GF-D8 (cell line): ENCODE measurements around the gene EMD.
"Not testable (repeated sequence)": the region's sequence is repeated elsewhere in the genome, so short reads cannot be mapped to it uniquely, and the experiment has no call there.

Source experiments
- DNase-seq: peaks from one replicate; lab custom pipeline; 2025; lab: John Stamatoyannopoulos, UW

EMD gene

GRCh38 chrX:154371017-154371788 lies 7.9 kb upstream of the EMD start:
- DNase-seq: peak; percentile 69

GRCh38 chrX:154371789-154372300 lies 7.2 kb upstream of the EMD start:
- no peak for DNase-seq

DNA sequence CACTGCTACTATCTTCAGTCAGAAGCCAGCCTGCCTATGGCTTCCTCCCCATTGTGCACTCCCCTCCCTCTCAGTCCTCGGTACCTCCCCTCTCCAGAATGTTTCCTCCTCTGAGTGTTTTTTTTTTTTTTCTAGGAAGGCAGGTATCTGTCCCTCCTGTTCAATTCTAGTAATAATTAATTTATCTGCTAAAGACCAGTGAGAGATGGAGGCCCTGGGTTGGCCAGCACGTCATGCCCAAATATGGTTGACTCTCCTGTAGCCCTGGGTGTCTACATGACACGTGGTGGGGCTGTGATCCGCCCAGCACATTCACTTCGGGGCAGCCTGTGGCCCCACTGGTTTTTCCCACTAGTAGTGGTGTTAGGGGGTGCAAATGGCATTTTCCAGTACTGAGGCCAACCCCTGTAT lies 6.5 kb upstream of the EMD start:
- DNase-seq: no peak

GRCh38 chrX:154373340-154374306 lies 5.5 kb upstream of the EMD start:
- no peak for DNase-seq

DNA sequence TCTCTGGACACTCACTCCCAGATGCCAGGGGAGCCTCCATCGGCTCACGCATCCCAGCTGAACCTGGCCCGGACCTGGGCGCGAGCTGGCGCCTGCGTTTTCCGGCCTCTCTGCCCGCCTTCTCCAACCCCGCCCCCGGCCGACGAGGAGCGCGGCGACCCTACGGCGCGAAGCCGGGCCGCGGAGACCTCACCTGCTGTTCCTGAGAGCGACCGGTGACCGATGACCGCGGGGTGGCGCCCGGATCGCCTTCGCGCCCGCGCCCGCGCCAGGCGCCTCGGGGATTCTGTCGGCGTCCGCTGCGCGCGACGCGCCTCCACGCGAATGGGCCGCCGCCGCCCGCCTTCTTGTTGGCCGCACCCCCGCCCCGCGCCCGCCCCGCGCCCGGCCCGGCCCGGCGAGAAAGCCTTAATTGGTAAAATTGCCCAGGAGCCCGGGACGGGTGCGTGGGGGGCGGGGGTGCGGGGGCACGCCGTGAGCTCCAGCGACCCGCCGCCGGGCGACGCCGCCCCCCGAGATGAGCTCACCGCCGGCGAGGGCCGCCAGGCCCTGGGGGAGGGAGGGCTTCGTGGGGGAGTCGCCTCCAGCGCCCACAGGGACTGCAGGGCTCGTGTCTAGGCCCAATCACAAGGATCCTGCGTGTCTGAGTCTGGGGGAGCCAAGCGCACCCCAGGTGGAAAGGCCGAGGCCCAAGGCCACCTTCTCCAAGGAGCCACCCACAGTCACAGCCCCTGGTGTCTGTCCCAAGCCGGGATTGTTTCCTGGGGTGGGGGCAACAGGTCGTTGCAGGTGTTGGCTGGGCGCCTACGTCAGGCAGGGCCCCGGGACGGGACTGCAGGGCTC lies 4.6 kb upstream of the EMD start, which contains the start of gene FLNA:
TSS of gene FLNA (minus strand) at position 322 of the 843 bp plus-strand sequence. CDS start 3,389 bp downstream, outside the sequence.
- no peak for DNase-seq

- no peak for DNase-seq
Measured at GRCh38 chrX:154375156-154375504, 4.0 kb upstream of the EMD start.

DNA sequence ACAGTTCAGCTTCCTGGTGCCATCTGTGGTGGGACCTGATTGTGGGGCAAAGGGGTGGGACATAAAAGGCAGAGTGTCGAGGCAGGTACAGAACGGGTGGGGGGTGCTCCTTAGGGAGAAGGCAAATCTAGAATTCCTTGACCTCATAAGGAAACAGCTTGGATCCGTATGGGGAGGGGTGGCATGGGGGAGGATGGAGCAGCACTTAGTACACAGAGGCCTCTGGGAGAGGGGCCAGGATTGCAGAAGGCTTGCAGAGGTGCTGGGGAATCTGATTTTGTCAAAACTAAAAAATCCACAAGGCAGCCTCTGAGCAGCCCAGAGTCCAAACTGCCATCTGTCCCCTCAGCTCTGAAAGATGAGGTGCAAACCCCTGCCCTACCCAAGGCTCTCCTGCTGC lies 2.3 kb upstream of the EMD start:
- DNase-seq: no peak

- DNase-seq: peak; percentile 35
Measured at GRCh38 chrX:154378059-154378798, 866 bp upstream of the EMD start.

DNA sequence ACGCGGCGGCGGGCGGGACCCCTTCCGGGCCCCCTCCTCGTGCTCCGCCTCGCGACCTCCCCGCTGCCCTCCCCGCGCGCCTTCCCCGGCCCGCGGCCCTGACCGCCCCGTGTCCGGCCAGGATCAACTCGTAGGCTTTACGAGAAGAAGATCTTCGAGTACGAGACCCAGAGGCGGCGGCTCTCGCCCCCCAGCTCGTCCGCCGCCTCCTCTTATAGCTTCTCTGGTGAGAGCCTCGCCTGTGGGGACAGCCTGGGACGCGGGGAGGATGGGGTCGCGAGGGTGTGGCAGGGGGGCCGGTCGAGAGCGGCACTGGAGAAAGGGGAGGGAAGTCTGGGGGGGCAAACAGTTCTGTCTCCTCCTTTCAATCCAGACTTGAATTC lies 465 bp downstream of the EMD start:
- DNase-seq: no peak

DNA sequence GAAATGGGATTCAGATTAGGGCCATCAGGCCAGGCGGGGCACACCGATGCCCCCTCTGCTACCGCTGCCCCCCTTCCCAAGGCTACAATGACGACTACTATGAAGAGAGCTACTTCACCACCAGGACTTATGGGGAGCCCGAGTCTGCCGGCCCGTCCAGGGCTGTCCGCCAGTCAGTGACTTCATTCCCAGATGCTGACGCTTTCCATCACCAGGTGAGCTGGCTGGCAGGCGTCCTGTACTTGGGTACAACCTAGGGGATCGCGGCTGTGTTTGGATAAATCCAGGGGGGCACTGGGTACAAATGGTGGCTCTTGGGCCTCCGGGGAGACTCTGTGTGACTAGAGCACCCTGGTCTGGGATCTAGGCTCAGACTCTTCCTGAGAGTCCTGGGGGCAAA lies 1.1 kb downstream of the EMD start:
- DNase-seq: no peak

DNA sequence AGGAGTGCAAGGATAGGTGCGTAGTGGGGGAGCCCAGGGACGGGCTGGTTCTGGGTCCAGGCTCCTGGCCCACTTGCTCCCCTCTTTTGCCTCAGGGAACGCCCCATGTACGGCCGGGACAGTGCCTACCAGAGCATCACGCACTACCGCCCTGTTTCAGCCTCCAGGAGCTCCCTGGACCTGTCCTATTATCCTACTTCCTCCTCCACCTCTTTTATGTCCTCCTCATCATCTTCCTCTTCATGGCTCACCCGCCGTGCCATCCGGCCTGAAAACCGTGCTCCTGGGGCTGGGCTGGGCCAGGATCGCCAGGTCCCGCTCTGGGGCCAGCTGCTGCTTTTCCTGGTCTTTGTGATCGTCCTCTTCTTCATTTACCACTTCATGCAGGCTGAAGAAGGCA lies 1.7 kb downstream of the EMD start:
- no peak for DNase-seq

GRCh38 chrX:154381271-154381670 lies 2.2 kb downstream of the EMD start:
- no peak for DNase-seq

DNA sequence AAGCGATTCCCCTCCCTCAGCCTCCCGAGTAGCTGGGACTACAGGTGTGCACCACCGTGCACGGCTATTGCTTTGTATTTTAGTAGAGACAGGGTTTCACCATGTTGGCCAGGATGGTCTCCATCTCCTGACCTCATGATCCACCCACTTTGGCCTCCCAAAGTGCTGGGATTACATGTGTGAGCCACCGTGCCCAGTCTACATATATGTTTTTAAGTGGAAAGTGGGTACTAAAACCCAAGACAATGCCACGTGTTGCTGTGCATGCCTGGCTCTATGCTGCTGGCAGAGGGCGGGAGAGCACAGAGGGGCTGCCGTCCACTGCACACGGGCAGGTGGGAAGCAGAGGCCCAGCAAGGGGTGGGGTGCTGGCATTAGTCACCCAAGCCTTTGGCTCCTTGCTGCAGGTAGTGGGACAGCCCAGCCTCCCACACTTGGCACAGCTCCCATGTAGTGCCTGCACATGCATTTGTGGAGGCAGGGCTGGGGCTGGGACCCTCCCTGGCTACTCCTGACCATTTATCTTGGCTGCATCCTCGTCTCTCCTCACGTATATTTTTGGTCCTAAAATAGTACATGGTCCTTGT lies 3.5 kb downstream of the EMD start:
- DNase-seq: no peak

- DNase-seq: no peak
Measured at GRCh38 chrX:154383359-154384283, 4.5 kb downstream of the EMD start.

DNA sequence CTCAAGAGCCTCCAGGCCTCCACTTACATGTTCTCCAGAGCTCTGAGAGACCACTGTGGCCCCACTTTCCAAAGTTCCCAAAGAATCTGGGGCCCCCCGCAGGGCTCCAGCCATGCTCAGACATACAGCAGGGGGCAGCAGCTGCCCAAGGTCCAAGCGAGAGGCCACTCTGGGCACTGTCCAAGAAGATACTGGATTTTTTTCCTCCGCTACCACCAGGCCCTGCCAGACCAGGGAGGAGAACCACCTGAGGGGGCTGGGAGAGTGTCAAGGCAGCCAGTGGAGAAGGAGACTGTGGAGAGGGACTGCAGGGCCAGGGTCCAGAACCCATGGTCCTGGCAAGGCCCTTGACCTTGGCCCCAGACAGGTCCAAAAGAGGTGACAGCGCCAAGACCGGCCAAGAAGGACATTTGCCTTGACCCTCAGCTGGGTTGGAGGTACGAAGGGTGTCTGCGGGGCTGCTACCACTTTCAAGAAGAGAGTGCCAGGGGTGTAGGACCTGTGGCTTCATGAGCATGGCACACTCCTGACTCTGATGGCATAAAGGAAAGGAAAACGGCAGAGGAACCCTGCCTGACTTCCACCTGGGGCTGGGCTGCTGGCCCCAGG lies 5.3 kb downstream of the EMD start:
- DNase-seq: no peak

GRCh38 chrX:154388094-154388493 lies 9.0 kb downstream of the EMD start:
- not testable (repeated sequence) for DNase-seq

GRCh38 chrX:154388649-154389048 lies 9.6 kb downstream of the EMD start:
- not testable (repeated sequence) for DNase-seq

DNA sequence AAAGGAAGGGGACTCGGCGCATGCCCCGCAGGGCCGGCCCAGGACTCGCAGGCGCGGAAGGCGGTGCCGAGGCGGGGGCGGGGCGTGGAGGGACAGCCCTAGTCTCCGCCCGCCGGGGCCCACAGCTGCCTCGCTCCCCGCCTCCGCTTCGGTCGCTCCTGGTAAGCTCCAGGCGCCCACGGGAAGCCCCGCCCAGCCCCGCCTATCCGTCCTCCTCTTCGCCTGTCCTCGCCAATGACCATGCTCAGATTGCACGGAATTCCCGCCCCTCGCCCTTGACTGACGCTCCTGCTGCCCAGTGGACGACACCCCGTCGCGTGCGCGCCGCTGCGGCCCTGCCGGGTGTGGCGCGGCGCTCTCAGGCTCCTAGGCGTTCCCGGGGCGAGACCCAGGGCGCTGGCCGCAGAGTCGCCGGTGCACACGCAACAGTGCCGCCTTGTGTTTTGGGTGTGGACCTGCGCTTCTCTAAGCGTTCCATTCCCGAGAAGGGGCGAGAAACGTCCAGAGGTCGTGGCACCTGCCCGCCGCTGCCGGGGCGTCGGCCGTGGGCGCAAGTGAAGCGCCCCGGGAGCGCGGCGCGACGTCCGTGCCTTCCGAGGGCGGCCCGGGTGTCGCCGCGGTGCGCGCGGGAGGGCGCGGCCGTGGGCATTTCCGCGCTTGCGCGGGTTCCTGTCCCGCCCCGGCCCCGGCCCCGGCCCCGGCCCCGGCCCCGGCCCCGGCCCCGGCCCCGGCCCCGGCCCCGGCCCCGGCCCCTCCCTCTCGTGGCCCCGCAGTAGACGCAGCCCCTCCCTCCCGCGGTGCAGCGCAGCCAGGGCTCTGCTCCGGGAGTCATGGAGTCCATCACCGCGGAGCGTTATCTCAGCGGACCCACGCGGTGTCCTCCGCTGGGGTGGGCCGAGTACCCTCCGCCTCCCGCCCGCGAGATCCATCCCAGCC lies 11.0 kb downstream of the EMD start:
- DNase-seq: not testable (repeated sequence)
